CD1c-positive myeloid dendritic cell (primary cell): ENCODE results near the gene HOMER2.

ENCODE experiments used
- DNase-seq: peaks from one replicate; pipeline ENCODE4 v3.0.0-alpha.2; 2016; ENCODE audit errors: extremely low spot score

The HOMER2 gene

GRCh38 chr15:82799183-82799841, 153.2 kb downstream of the HOMER2 start:
- DNase-seq = no peak
